GM19193 (cell line): Measurements from ENCODE around the gene TFF3.

ENCODE experiments used
- POLR2A ChIP-seq: IDR thresholded peaks from 4 replicates; pipeline ENCODE4 v1.6.1; 2011; ENCODE audit not compliant: insufficient read depth, insufficient read length; ENCODE audit errors: extremely low read depth

Gene TFF3

DNA sequence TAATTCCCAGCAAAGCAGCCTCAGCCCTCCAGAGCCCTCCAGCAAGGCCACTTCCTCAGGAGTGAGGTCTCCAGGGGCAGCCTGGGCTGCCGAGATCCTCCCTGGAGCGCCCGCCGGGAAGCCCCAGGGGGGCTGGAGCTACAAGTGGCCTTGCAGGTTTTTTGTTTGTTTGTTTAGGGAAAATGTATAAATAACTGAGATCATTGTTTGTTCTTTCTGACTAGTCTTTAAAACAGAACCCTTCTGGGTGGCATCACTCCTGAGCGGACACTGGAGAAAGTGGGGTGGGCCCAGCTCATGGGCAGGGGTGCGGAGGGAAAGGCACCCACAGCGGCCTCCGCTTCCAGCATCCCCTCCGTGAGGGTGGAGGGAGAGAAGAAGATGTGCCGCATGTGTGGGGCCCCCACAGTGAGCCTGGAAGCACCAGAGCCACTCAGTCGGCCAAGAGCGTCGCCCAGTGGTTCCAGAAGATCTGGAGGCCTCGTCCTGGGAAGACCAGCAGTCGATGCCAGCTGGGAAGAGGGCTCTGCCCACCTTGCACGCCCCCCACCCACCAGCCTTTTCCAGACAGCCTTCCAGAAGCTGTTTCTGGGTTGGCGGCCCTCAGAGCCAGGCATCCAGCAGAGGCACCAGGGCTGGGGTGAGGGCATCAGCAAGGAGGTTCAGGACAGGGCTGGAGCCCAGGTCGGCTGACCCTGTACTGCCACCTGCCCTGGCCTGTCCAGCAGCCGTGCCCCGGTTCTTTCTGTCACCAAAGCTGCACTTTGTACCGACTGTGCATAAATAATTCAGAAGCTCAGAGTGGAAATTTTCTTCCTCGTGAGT, 34.6 kb downstream of the TFF3 start:
- no peak for TF ChIP-seq POLR2A

GRCh38 chr21:42279888-42280287, 35.3 kb downstream of the TFF3 start:
- TF ChIP-seq POLR2A = no peak

- TF ChIP-seq POLR2A = no peak
These were observed 35.8 kb downstream of the TFF3 start for GRCh38 chr21:42279341-42279871.

GRCh38 chr21:42278451-42279149, 36.6 kb downstream of the TFF3 start:
- no peak for TF ChIP-seq POLR2A

GRCh38 chr21:42277593-42277992, 37.6 kb downstream of the TFF3 start:
- TF ChIP-seq POLR2A = no peak

GRCh38 chr21:42276526-42277154, 38.6 kb downstream of the TFF3 start:
- no peak for TF ChIP-seq POLR2A

DNA sequence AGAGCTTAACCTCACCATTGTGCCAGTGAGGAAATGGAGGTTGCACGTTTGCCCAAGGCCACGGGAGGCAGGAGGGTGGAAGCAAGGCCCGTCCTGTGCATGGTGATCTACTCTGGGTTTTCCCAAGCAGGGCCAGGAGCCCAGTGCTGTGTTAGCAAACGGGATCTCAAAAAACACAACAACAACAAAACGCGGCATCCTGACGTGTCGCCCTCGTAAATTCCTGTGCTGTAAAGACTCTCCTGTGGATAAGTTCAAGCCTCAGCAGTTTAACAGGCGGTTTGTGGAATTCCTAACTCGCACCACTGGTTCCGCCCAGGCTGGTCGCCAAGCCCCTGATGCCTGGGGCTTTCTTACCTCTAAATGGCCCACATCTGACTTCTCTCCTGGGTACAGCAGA, 39.1 kb downstream of the TFF3 start:
- TF ChIP-seq POLR2A = no peak

DNA sequence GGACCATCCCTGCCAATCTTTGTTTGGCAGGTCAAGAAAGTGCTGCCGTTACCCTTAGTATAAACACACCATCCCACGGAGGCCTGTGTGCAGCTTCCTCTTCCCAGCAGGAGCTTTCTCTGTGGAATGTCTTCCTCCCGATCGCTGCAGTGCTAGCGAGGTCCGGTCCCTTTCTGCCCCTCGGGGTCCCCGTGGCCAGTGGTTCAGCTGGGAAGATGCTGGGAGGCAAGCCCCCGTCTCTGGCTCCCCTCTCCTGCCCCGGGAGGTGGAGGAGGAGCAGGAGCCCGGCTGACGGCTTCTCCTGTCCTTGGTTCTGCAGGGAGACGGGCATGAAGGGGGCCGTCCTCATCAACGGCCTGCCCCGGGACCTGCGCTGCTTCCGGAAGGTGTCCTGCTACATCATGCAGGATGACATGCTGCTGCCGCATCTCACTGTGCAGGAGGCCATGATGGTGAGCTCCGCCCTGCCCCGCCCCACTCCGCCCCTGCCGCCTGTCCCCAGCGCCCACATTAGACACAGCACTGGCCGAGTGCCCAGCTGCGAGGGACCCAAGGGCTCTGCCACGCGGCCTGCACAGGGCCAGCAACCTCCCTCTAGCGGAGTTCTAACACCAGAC, 42.1 kb downstream of the TFF3 start:
- no peak for TF ChIP-seq POLR2A

- TF ChIP-seq POLR2A = no peak
These were observed 42.9 kb downstream of the TFF3 start for GRCh38 chr21:42272109-42272962.

GRCh38 chr21:42271065-42271464, 44.1 kb downstream of the TFF3 start:
- TF ChIP-seq POLR2A = no peak

DNA sequence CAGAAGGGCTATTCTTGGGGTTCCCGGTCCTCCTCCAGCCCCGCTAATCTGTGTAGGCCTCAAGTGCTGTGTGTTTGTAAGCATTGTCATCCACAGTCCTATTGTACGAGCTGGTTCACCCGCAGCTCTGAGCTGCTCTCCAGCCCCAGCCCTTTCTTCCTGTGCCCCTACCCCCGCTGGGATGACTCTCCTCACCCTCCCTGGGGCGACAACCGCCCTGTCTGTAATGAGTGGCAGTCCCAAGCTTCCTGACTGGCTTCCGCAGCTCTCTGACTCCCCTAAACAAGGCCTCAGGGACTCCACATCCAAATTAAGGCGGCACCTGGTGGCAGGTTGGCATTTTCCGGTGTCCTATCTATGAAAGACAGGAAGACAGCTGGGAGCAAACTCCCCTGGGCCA, 45.8 kb downstream of the TFF3 start:
- no peak for TF ChIP-seq POLR2A

GRCh38 chr21:42266971-42267556, 48.1 kb downstream of the TFF3 start:
- no peak for TF ChIP-seq POLR2A

- no peak for TF ChIP-seq POLR2A
These were observed 49.9 kb downstream of the TFF3 start for GRCh38 chr21:42265231-42265812.
